CD4-positive, alpha-beta T cell treated with Interleukin-17A for 4 hours (primary cell): ENCODE measurements around the gene MAMDC2.
"Not testable (repeated sequence)": the region's sequence is repeated elsewhere in the genome, so short reads cannot be mapped to it uniquely, and the experiment has no call there.

ENCODE experiments used
- DNase-seq: peaks from one replicate; pipeline ENCODE4 v3.0.0-alpha.2; 2020; ENCODE audit warnings: mixed read lengths

Gene MAMDC2

DNA sequence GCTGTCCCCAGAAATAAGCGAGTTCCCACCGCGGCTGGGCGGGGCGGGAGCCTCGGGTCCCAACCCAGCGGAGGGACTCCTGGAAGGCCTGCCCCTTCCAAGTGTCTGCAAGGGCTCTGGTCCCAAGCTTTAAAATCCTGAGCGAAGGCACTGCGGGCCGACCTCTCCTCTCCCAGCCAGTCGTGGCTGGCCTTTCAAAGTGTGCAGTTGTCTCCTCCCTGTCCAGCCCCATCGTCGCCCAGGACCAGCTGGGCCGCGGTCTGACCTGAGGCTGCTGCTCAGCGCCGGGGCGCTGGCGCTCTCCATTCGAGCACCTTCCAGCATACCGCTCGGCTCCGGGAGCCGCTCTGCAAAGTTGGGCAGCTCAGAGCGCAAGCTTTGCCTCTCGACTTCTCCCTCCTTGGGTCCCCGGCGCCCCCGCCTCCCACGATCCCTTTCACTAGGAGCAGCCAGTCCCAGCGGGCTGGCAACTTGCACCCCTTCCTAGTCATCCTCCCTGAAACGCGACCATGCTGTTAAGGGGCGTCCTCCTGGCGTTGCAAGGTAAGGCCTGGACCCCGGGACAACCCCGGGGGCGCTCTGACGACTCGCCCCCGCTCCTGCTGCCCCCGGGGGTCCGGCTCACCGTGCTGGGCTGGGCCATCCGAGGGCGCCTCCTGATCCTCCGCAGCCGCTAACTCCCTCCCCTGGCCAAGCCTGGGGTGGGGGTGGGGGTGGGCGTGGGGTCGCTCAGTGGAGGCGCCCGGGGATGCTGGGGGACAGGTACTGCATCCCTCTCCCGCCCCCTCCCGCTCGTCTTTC lies at the start of gene MAMDC2:
Gene MAMDC2, plus strand, starts transcription at position 160 of the 801 bp plus-strand sequence. Its CDS starts 350 bp downstream, at position 510.
- DNase-seq, result no peak

GRCh38 chr9:69995846-69996245 lies 47.8 kb upstream of the MAMDC2 start:
- DNase-seq, result no peak

- DNase-seq, result no peak
These were observed 46.7 kb upstream of the MAMDC2 start for GRCh38 chr9:69996967-69997366.

GRCh38 chr9:69997524-69997923 lies 46.1 kb upstream of the MAMDC2 start:
- no peak for DNase-seq

DNA sequence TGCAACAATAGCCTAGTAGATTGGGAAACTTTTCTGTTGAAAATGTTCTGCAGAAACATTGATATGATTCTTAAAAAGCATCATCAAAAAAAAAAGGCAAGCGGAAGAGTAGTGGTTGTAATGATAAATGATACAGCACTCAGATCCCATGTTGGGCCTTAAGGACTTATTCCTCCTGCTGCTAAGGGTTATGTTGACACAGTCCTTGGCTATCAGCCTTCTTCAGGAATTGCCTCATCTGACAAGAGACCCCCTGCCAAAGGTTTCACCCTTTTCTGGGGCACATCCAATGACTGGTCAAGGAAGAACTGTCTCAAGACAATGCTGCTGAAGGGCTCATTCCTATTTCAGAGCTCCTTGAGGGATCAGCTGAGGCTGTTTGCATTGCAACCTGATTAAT lies 44.3 kb upstream of the MAMDC2 start:
- DNase-seq, result no peak

DNA sequence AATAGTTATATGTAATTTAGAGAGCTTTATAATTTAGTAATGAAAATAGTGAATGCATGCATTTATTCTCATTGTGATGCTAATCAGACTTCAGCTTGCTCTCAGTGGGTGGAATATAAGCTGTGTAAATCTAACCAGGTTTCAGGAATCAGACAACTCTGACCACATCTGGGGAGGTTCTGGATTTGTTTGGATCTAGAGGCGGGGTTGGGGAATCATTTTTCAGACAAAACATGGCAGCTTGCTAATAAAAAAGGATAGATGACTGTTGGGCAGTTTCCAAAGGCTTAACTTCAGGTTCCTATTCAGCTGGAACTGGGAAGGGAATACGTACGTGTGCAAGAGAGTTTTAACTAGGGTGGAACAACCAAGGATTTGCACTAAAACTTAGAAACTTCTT lies 43.2 kb upstream of the MAMDC2 start:
- no peak for DNase-seq

DNA sequence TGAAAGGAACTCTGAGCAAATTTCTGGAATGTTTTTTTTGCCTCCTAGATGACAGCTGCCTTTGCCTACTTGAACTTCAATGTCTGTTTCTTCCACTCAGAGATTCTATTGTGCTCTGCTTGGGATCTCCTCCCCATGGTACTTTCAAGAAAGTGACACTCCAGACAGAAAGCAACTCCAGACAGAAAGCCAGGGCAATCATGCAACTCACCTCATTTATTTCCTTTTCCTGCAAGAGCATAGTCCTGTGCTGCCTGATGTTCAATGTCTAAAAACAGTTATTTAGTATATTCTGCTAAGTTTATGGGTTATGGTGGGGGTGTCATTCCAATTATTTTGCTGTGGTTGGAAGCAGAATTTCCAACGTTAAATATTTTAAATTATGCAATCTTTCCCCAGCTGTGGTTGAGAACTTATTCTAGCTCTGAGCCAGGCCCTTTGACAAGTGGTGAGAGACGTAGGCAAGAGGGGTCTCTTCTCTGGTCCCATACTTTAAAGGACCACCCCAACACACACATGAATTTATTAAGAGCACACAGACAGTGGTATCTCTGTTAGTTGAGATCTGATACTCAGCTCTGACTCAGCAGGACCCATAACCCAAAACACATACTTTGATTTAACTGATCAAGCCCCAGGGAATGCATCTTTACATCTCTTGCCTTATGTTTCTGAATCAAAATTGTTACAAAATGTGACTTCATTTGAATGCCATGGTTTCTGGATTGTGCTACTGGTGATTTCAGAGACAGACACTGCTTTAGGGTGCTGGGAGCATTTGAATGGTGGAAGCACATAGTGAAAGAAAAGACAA lies 39.5 kb upstream of the MAMDC2 start:
- no peak for DNase-seq

- no peak for DNase-seq
These were observed 37.3 kb upstream of the MAMDC2 start for GRCh38 chr9:70006306-70006705.

- DNase-seq, result no peak
These were observed 35.8 kb upstream of the MAMDC2 start for GRCh38 chr9:70007831-70008230.

DNA sequence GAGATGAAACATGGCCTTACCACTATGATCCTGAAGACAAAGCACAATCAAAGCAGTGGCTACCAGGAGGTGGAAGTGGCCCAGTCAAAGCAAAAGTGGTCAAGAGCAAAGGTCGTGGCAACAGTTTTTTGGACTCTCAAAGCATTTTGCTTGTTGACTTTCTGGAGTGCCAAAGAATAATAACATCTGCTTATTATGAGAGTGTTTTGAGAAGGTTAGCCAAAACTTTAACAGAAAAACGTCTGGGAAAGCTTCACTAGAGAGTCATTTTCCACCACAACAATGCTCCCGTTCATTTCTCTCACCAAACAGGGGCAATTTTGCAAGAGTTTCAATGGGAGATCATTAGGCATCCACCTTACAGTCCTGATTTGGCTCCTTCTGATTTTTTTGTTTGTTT lies 33.6 kb upstream of the MAMDC2 start:
- no peak for DNase-seq

DNA sequence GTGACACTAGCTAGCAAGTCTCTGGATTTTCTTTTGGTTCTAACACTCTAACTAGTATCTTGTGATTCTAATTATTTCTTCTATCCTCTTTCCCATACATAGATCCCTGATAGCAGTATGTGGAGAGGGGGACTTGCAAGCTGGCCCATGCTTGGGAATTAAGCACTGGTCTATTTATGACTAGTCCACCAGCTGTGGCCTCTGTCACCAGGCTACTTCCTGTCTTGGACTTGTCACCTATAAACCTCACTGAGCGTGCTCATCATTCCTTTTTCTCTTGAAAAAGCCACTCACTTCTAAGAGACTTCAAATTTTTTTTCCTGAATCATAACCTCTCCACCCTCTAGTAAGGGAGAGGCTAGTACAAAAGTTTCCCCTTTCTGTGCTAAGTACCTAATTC lies 32.3 kb upstream of the MAMDC2 start:
- no peak for DNase-seq

DNA sequence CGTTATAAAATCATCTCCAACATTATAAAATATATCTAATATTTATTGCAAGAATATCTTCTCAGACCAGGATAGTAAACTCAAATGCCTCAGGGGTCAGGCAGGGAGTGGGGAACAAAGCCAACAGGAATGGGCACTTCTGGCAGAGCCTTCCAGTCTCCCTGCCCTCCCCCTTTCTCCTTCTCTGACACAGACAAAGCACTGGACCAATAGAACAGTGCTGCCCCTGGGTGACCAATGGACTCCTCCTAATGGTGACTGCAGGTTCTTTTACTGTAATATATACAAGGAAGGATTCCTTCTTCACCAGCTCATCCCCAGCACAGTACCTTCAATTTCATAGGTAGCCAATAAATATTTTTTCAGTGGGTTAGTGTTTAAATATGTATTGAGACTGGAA lies 31.1 kb upstream of the MAMDC2 start:
- DNase-seq, result no peak

- no peak for DNase-seq
These were observed 30.0 kb upstream of the MAMDC2 start for GRCh38 chr9:70013598-70014196.

DNA sequence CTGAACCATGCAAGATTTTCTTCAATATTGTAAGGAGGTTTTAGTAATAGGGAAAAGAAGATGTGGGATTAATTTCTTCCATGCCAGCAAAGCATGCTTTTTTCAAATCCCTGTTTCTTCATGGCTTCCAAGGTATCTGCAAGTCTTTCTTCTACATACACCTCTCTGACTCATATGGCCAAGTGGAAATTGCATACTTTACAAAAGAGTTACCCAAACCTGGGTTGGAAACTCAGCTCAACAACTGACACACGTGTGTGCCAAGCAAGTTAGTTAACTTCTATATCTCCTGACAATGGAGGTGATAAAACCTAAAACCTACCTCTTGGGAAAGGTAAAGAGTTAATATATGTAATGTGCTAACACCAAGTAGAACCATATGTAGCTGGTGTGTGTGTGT lies 28.5 kb upstream of the MAMDC2 start:
- no peak for DNase-seq

DNA sequence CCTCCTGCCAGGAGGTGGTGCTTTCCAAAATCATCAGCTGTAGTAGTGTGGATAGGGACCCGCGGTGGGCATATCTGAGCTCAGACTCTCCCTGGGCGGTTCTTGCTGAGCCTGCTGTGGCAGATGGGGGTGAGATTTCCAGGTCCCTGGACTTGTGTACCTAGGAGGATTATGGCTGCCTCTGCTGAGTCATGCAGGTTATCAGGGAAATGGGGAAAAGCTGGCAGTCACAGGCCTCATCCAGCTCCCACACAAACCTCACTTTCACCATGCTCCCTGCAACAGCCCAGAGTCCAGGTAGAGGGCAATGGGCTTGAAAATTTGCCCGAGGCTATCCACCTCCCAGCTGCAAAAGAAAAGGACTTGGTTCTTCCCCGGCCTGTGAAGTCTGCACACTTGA lies 23.4 kb upstream of the MAMDC2 start:
- no peak for DNase-seq

- DNase-seq, result no peak
These were observed 22.6 kb upstream of the MAMDC2 start for GRCh38 chr9:70020991-70021571.

- no peak for DNase-seq
These were observed 15.4 kb upstream of the MAMDC2 start for GRCh38 chr9:70028287-70028686.

DNA sequence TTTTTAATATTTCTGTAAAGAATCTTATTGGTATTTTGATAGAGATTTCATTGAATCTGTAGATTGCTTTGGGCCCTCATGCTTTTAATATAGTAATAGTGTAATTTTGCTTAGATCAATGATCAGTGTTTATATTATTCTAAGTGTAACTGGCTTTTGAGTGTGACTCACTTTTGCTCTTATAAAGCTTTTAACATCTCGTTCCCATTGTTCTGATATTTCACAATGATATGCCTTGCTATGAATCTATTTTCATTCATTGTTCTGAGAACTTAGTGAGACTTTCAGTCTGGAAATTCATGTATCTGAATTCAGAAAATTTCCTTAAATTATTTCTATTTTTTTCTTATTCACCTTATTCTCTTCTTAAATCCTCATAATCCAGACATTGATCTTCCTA lies 13.5 kb upstream of the MAMDC2 start:
- no peak for DNase-seq

DNA sequence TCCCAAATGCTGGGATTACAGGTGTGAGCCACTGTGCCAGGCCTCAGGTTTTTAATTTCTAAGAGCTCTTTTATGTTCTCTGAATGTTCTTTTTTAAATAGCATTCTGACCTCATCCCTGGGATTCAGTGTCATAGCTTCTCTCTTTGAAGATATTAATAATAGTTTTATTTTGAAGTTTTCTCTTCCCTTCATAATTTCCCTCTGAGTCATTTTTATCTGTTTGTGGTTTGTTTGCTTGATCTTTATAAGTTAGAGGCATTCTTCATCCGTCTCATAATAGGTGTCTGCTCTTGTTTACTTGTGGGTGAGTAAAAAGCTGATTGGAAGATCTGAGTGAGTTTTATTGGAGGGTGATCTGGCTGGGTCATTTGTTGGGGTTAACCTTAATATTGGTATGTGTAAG lies 12.5 kb upstream of the MAMDC2 start:
- DNase-seq, result no peak

DNA sequence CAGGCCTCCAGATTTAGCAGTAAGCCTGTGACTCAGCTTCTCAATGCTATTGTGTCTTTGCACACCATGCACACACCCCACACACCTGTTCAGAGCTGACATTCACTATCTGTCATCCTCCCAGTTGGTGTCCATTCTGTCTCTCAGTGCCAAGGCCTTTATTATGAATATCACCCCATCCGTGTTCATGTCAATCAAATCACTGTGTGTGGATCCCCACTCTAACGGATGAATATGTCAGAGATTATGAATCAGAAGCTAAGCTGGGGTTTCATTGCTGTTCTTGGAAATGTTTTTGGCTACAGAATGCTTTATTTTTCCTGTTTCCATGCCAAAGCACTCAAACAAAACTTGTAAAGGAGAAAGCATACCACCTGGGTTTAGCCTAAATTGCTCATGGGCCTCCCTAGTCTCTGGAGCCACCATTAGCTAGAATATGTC lies 9.4 kb upstream of the MAMDC2 start:
- no peak for DNase-seq

DNA sequence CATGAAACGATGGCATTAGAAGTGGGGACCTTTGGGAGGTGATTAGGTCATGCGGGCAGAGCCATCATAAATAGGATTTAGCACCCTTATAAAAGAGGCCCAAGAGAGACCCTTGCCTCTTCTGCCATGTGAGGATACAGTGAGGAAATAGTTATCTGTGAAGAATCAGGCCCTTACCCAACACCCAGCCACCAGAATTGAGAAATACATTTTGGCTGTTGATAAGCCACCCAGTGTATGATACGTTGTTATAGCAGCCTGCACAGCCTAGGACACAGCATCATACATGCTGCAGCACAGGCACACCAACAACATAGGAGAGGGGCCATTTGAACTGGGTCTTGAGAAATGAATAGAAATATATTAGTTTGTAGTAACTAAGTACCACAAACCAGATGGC lies 8.0 kb upstream of the MAMDC2 start:
- DNase-seq, result no peak

- no peak for DNase-seq
These were observed 7.0 kb upstream of the MAMDC2 start for GRCh38 chr9:70036641-70037040.

DNA sequence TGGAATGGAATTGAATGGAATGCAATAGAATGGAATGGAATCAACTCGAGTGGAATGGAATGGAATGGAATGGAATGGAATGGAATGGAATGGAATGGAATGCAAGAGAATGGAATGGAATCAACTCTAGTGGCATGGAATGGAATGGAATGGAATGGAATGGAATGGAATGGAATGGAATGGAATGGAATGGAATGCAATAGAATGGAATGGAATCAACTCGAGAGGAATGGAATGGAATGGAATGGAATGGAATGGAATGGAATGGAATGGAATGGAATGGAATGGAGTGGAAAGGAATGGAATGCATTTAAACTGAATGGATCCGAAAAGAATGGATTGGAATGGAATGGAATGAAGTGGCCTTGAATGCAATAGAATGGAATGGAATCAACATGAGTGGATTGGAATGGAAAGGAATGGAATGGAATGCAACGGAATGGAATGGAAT lies 5.5 kb upstream of the MAMDC2 start:
- not testable (repeated sequence) for DNase-seq
